Thyroid gland (tissue), 4 donors: Measurements from ENCODE around the gene NRDC. TPM values are rescaled to one million over a fixed set of nuclear protein-coding genes. Genes with fewer than 3 reads are reported as not detected.
"Not testable (repeated sequence)": the region's sequence is repeated elsewhere in the genome, so short reads cannot be mapped to it uniquely, and the experiment has no call there.

Experiments used
- DNase-seq, 2 donors: peaks; one replicate each; pipeline ENCODE4 v3.0.0-alpha.2; 2019
- H3K27ac ChIP-seq, 3 donors: fragments of 200-600 bp; sonication (generic); 1 replicate in 2 of 3; 2 replicates in 1 of 3; pipeline ENCODE4 v1.5.1; 2016 to 2019; ENCODE audit warnings: mild to moderate bottlenecking in 1 of 3, moderate library complexity in 1 of 3
- H3K27me3 ChIP-seq: fragments of 200-600 bp; sonication (generic); one replicate; pipeline ENCODE4 v1.5.1; 2019
- H3K36me3 ChIP-seq, 2 donors: fragments of 200-600 bp; sonication (generic); one replicate each; pipeline ENCODE4 v1.5.1; 2016 to 2019
- H3K4me1 ChIP-seq, 2 donors: fragments of 200-600 bp; sonication (generic); one replicate each; pipeline ENCODE4 v1.5.1; 2017 to 2019
- H3K4me3 ChIP-seq, 3 donors: fragments of 200-600 bp; sonication (generic); replicated peaks in 1 of 3; 1 replicate in 2 of 3; 2 replicates in 1 of 3; pipeline ENCODE4 v1.5.1; 2016; ENCODE audit warnings: mild to moderate bottlenecking in 1 of 3
- H3K9me3 ChIP-seq: fragments of 200-600 bp; sonication (generic); one replicate; pipeline ENCODE4 v1.5.1; 2017
- POLR2A ChIP-seq, 2 donors: fragments of 450-650 bp; IDR thresholded peaks; one replicate each; pipeline ENCODE4 v1.6.1; 2017; ENCODE audit warnings: antibody characterized with exemption in 2 of 2, mild to moderate bottlenecking in 2 of 2, moderate library complexity in 1 of 2
- WGBS, 2 donors: methylation state at CpG; one replicate each; pipeline ENCODE4 v1.1.5; 2017; 5-methylcytosine and 5-hydroxymethylcytosine counted together
- intact Hi-C: fragments of 100-400 bp; cut with DNase I; formaldehyde crosslinking; loops from one replicate; pipeline ENCODE4 v1.15.1; 2023
- total RNA-seq, 4 donors: library from RNA; depleted of rRNA; stranded (reverse); fragments of >200 nt; gene quantifications; one replicate each; pipeline ENCODE4 v1.2.3, GENCODE V29; 2016
- TF ChIP-seq, protein P1 (sequence below), 6 experiments: fragments of 200-600 bp in 3 of 6; fragments of 450-650 bp in 3 of 6; sonication (generic) in 3 of 6; IDR thresholded peaks; one replicate each; pipeline ENCODE4 v1.5.1; 2016 to 2019; ENCODE audit warnings: antibody characterized with exemption in 6 of 6, mild to moderate bottlenecking in 2 of 6, inconsistent platforms in 1 of 6, moderate library complexity in 1 of 6

NRDC gene
- total RNA-seq, 4 donors from 2014 or later = 75.0 to 98.7 (median 79.3) TPM

DNA sequence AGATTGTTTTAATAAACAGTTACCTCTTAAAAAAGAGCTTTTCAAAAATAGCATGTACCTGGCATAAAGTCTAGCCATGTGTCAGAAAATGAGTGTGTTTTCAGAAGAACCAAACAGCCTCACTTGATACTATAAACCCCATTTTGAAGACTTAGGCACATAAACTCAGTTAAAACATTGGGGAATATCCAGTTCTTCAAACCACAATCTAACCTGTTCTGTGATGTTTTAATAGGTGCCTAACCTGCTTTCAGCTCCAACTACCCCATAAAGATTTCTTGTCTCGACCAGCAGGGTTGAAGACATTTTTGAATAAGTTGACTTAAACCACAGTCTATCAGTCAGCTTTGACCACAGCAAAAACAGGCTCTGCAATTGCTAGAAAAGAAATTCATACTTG lies 41.3 kb downstream of the NRDC start:
- no peaks in the 10 kb centered on the region for H3K4me1 ChIP-seq
- WGBS, 2 donors = 88 to 92% methylated on average over 1 of the region's 1 CpG
- no peak for TF ChIP-seq POLR2A (IDR thresholded peaks at IDR 0.05)
- TF ChIP-seq, protein P1, sequence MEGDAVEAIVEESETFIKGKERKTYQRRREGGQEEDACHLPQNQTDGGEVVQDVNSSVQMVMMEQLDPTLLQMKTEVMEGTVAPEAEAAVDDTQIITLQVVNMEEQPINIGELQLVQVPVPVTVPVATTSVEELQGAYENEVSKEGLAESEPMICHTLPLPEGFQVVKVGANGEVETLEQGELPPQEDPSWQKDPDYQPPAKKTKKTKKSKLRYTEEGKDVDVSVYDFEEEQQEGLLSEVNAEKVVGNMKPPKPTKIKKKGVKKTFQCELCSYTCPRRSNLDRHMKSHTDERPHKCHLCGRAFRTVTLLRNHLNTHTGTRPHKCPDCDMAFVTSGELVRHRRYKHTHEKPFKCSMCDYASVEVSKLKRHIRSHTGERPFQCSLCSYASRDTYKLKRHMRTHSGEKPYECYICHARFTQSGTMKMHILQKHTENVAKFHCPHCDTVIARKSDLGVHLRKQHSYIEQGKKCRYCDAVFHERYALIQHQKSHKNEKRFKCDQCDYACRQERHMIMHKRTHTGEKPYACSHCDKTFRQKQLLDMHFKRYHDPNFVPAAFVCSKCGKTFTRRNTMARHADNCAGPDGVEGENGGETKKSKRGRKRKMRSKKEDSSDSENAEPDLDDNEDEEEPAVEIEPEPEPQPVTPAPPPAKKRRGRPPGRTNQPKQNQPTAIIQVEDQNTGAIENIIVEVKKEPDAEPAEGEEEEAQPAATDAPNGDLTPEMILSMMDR (IDR thresholded peaks at IDR 0.05) = no peak

DNA sequence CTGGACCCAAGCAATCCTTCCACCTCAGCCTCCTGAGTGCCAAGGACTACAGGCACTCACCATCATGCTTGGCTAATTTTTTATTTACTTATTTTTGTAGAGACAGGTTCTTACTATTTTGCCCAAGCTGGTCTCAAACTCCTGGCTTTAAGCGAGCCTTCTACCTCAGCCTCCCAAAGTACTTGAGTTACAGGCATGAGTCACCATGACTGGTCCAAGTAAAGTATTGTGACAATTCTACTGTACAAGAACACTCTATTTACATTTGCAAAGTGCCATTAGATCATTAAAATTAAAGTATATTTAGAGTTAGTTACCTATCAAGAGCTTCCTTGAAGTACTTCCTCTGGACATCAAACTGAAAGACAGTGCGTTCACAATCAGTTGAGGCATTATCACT lies 44.8 kb downstream of the NRDC start:
- DNase-seq = no peak
- Histone ChIP-seq H3K27ac (no peak overlapping the region), H3K9me3 (no peaks in the 10 kb centered on the region), H3K27me3 (no peaks in the 10 kb centered on the region), H3K4me1 (no peaks in the 10 kb centered on the region), H3K36me3 (peaks cover 4 to 16% of the 10 kb centered on the region in 2 donors), H3K4me3 (no peak overlapping the region)
- intact Hi-C loops = no loop called here
- no peak for TF ChIP-seq POLR2A (IDR thresholded peaks at IDR 0.05)
- TF ChIP-seq, protein P1 (IDR thresholded peaks at IDR 0.05) = no peak
- 98% methylated on average over 2 of the region's 2 CpGs for WGBS, 2 donors

More for the DNA sequence above, 41.3 kb downstream of the NRDC start:
- H3K4me3 ChIP-seq = no peak overlapping the region
- peaks cover 4 to 17% of the 10 kb centered on the region in 2 donors for H3K36me3 ChIP-seq
- no peak overlapping the region for H3K27ac ChIP-seq
- no peaks in the 10 kb centered on the region for H3K27me3 ChIP-seq
- no peak for DNase-seq
- intact Hi-C loops = no loop called here
- H3K9me3 ChIP-seq = no peaks in the 10 kb centered on the region

DNA sequence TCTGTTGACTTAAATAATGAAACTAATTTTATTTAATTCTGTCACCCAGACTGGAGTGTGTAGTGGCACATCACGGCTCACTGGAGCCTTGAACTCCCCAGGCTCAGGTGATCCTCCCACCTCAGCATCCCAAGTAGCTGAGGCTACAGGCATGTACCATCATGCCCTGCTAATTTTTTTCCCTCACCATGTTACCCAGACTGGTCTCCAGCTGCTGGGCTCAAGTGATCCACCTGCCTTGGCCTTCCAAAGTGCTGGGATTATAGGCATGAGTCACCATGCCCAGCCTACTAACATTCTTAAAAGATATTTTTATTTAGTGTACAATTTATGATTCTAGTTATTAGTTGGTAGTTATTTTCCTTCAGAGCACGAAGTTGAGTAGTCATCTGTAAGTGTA lies 49.5 kb downstream of the NRDC start:
- intact Hi-C loops = no loop called here
- TF ChIP-seq POLR2A (IDR thresholded peaks at IDR 0.05) = no peak
- TF ChIP-seq, protein P1 (IDR thresholded peaks at IDR 0.05) = no peak
- no peaks in the 10 kb centered on the region for H3K27me3 ChIP-seq
- peaks cover 5 to 13% of the 10 kb centered on the region in 2 donors for H3K36me3 ChIP-seq
- 98% methylated on average over 2 of the region's 2 CpGs for WGBS, 2 donors
- H3K4me3 ChIP-seq = no peak overlapping the region
- H3K4me1 ChIP-seq = no peaks in the 10 kb centered on the region
- no peaks in the 10 kb centered on the region for H3K9me3 ChIP-seq
- DNase-seq = no peak
- no peak overlapping the region for H3K27ac ChIP-seq

DNA sequence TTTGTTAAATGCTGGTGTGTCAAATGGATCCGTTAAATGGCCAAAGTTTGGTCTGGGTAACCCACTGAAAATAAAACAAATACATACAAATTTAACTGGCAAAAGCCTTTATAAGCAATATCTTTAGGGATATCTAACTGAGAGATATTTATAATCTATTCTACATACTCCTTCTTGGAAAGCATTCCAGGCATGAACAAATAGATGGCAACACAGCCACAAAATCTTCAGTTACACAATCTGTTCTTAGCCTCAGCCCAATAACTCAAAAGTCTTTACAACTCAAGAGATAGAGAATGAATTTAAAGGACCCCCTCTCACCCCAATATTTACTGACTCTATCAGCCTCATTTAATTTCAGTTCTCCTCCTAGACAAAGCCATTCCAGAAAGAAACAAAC lies 58.7 kb downstream of the NRDC start:
- intact Hi-C loops = no loop called here
- Histone ChIP-seq H3K36me3 (peaks cover 4 to 24% of the 10 kb centered on the region in 2 donors), H3K4me3 (no peak overlapping the region), H3K4me1 (no peaks in the 10 kb centered on the region), H3K27me3 (no peaks in the 10 kb centered on the region), H3K27ac (no peak overlapping the region), H3K9me3 (no peaks in the 10 kb centered on the region)
- TF ChIP-seq, protein P1 (IDR thresholded peaks at IDR 0.05) = no peak
- no peak for TF ChIP-seq POLR2A (IDR thresholded peaks at IDR 0.05)
- WGBS, 2 donors = 97 to 100% methylated on average over 1 of the region's 1 CpG
- DNase-seq = no peak

DNA sequence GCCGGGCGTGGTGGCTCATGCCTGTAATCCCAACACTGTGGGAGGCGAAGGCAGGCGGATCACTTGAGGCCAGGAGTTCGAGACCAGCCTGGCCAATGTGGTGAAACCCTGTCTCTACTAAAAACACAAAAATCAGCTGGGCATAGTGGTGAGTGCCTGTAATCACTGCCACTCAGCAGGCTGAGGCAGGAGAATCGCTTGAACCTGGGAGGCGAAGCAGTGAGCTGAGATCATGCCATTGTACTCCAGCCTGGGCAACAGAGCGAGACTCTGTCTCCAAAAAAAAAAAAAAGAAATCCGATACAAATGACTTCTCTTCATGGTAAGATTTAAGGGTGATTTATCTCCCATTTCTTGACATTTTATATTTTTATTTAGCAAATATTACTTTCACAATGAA lies 59.5 kb downstream of the NRDC start:
- WGBS, 2 donors = 91 to 92% methylated on average over 9 of the region's 9 CpGs
- H3K27me3 ChIP-seq, intact Hi-C loops, DNase-seq, H3K4me3 ChIP-seq, H3K4me1 ChIP-seq, H3K27ac ChIP-seq, H3K9me3 ChIP-seq: not testable (repeated sequence)
- peaks cover 4 to 23% of the 10 kb centered on the region in 2 donors for H3K36me3 ChIP-seq

DNA sequence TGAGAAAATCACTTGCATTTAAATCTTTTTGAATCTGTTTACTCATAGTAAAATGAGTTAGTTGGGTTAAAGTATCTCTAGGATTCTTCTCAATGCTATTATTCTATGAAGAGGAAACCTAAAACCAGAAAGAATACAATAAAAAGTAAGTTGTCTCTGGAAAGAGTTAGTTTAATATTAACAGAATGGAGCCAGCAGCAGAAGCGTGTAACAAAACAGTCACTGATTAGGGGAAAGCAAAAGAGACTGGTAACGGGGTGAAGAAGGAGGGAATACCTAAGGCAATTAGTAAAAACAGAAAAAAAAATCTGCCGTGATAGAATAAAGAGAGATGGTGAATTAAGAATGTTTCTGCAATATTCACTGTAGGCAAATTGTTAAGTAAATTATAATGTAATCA lies 60.0 kb downstream of the NRDC start:
- DNase-seq = no peak
- Histone ChIP-seq H3K4me1 (no peaks in the 10 kb centered on the region), H3K4me3 (no peak overlapping the region), H3K9me3 (no peaks in the 10 kb centered on the region), H3K36me3 (peaks cover 4 to 28% of the 10 kb centered on the region in 2 donors), H3K27me3 (no peaks in the 10 kb centered on the region), H3K27ac (no peak overlapping the region)
- 92 to 96% methylated on average over 3 of the region's 3 CpGs for WGBS, 2 donors
- intact Hi-C loops = no loop called here
- TF ChIP-seq, protein P1 (IDR thresholded peaks at IDR 0.05) = no peak
- TF ChIP-seq POLR2A (IDR thresholded peaks at IDR 0.05) = no peak
